Upper lobe of left lung (tissue), 4 donors: ENCODE data around the gene TP53I11.

Experiments
- CTCF ChIP-seq, 6 experiments: fragments of 450-650 bp in 4 of 6; fragments of 200-600 bp in 2 of 6; sonication (generic) in 2 of 6; IDR thresholded peaks; one replicate each; pipeline ENCODE4 v1.5.1; 2016 to 2019; ENCODE audit warnings: antibody characterized with exemption in 6 of 6
- POLR2A ChIP-seq, 4 donors: fragments of 450-650 bp; IDR thresholded peaks; one replicate each; pipeline ENCODE4 v1.5.1; 2016 to 2017; ENCODE audit warnings: antibody characterized with exemption in 4 of 4, mild to moderate bottlenecking in 2 of 4

- TF ChIP-seq POLR2A (IDR thresholded peaks at IDR 0.05) (peak in 2 of 4 donors; percentile 38 to 72), CTCF (IDR thresholded peaks at IDR 0.05) (no peak)
These were observed 14.0 kb upstream of the TP53I11 start for GRCh38 chr11:44964526-44965209.
